ENCODE data around the gene SNRK. TPM values are rescaled to one million over a fixed set of nuclear protein-coding genes. Genes with fewer than 3 reads are reported as not detected.

The SNRK gene
- total RNA-seq, 1 experiment from 2014 or later: 25.4 TPM

GRCh38 chr3:43279082-43279481, 7.3 kb upstream of the SNRK start:
- no peak for TF ChIP-seq CTCF (IDR thresholded peaks at IDR 0.05; ENCODE audit: insufficient read depth in 1 of 2, low read depth in 1 of 2, low read length in 1 of 2, severe bottlenecking in 1 of 2, unreplicated experiment in 1 of 2)
- Histone ChIP-seq H3K9me3 (no peaks in the 10 kb centered on the region), H3K4me3 (ENCODE audit: low read depth, low read length) (no peak overlapping the region), H3K27me3 (replicated peaks; ENCODE audit: control insufficient read depth, insufficient read depth, low read length) (no peaks in the 10 kb centered on the region), H3K36me3 (ENCODE audit: control insufficient read depth, insufficient read depth, low read length) (no peaks in the 10 kb centered on the region), H3K4me1 (no peaks in the 10 kb centered on the region)
- Mint-ChIP-seq H3K27me3 (ENCODE audit: insufficient read depth, unreplicated experiment) (peaks cover 14% of the 10 kb centered on the region), H3K4me1 (ENCODE audit: low read depth, unreplicated experiment) (no peaks in the 10 kb centered on the region), H3K4me3 (ENCODE audit: unreplicated experiment) (no peak overlapping the region), H3K9me3 (ENCODE audit: unreplicated experiment) (no peaks in the 10 kb centered on the region), H3K27ac (ENCODE audit: unreplicated experiment) (no peak overlapping the region), H3K36me3 (ENCODE audit: insufficient read depth, unreplicated experiment) (no peaks in the 10 kb centered on the region)
- POLR2A ChIA-PET: no interaction called here
- intact Hi-C loops (cut with micrococcal nuclease; ENCODE audit: unreplicated experiment): no loop called here
- DNase-seq: no peak
- no TSS peak for BruUV-seq (replicated peaks)
- CTCF ChIA-PET: no interaction called here

- Mint-ChIP-seq H3K27ac (ENCODE audit: unreplicated experiment) (no peak overlapping the region), H3K4me3 (ENCODE audit: unreplicated experiment) (no peak overlapping the region), H3K27me3 (ENCODE audit: insufficient read depth, unreplicated experiment) (peaks cover 14% of the 10 kb centered on the region), H3K36me3 (ENCODE audit: insufficient read depth, unreplicated experiment) (no peaks in the 10 kb centered on the region), H3K4me1 (ENCODE audit: low read depth, unreplicated experiment) (no peaks in the 10 kb centered on the region), H3K9me3 (ENCODE audit: unreplicated experiment) (no peaks in the 10 kb centered on the region)
- intact Hi-C loops (cut with micrococcal nuclease; ENCODE audit: unreplicated experiment): no loop called here
- no peaks in the 10 kb centered on the region for H3K4me1 ChIP-seq
- no peaks in the 10 kb centered on the region for H3K9me3 ChIP-seq
- ChIA-PET POLR2A (no interaction called here), CTCF (no interaction called here)
- no peaks in the 10 kb centered on the region for H3K36me3 ChIP-seq (ENCODE audit: control insufficient read depth, insufficient read depth, low read length)
- no peaks in the 10 kb centered on the region for H3K27me3 ChIP-seq (replicated peaks; ENCODE audit: control insufficient read depth, insufficient read depth, low read length)
- no TSS peak for BruUV-seq (replicated peaks)
- no peak for DNase-seq
- no peak for TF ChIP-seq CTCF (IDR thresholded peaks at IDR 0.05; ENCODE audit: insufficient read depth in 1 of 2, low read depth in 1 of 2, low read length in 1 of 2, severe bottlenecking in 1 of 2, unreplicated experiment in 1 of 2)
- H3K4me3 ChIP-seq (ENCODE audit: low read depth, low read length): no peak overlapping the region
Observed at GRCh38 chr3:43279532-43279931, 6.8 kb upstream of the SNRK start.

DNA sequence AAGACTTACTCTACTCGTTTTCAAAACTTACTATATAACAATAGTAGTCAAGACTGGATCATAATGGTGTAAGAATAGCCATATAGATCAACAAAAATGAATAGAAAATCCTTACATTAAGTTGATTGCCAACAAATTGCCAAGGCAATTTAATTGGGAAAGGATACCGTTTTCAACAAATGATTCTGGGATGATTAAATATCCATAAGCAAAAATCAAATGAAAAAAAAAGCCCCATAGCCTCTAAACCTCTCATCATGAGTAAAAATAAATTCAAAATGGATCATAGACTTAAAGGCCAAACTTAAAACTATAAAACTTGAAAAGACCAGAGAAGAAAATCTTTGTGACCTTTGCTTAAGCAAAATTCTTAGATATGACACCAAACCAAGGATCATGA, 5.3 kb upstream of the SNRK start:
- H3K27me3 Mint-ChIP-seq (ENCODE audit: insufficient read depth, unreplicated experiment): peaks cover 14% of the 10 kb centered on the region
- no peak overlapping the region for H3K4me3 ChIP-seq (ENCODE audit: low read depth, low read length)
- CTCF ChIA-PET: no interaction called here
- no peak overlapping the region for H3K27ac Mint-ChIP-seq (ENCODE audit: unreplicated experiment)
- no peaks in the 10 kb centered on the region for H3K4me1 Mint-ChIP-seq (ENCODE audit: low read depth, unreplicated experiment)
- no peaks in the 10 kb centered on the region for H3K27me3 ChIP-seq (replicated peaks; ENCODE audit: control insufficient read depth, insufficient read depth, low read length)
- no peak overlapping the region for H3K4me3 Mint-ChIP-seq (ENCODE audit: unreplicated experiment)
- no peaks in the 10 kb centered on the region for H3K36me3 ChIP-seq (ENCODE audit: control insufficient read depth, insufficient read depth, low read length)
- BruUV-seq (replicated peaks): no TSS peak
- H3K36me3 Mint-ChIP-seq (ENCODE audit: insufficient read depth, unreplicated experiment): peaks cover 3% of the 10 kb centered on the region
- no peak for TF ChIP-seq CTCF (IDR thresholded peaks at IDR 0.05; ENCODE audit: insufficient read depth in 1 of 2, low read depth in 1 of 2, low read length in 1 of 2, severe bottlenecking in 1 of 2, unreplicated experiment in 1 of 2)
- no peaks in the 10 kb centered on the region for H3K9me3 Mint-ChIP-seq (ENCODE audit: unreplicated experiment)
- H3K4me1 ChIP-seq: peaks cover 4% of the 10 kb centered on the region; the same call in 1 of the 2 replicates
- intact Hi-C loops (cut with micrococcal nuclease; ENCODE audit: unreplicated experiment): no loop called here
- DNase-seq: no peak
- POLR2A ChIA-PET: no interaction called here
- no peaks in the 10 kb centered on the region for H3K9me3 ChIP-seq

All from Caco-2 (cell line).